OCI-LY7 (cell line): ENCODE measurements around the gene FBP1. TPM values are rescaled to one million over a fixed set of nuclear protein-coding genes. Genes with fewer than 3 reads are reported as not detected.
A peak's percentile ranks its signal among the peaks of the same experiment; 100 is the strongest.

Experiments
- BruUV-seq: library from RNA; stranded (reverse); fragments of 400-500 nt; replicated peaks from 2 replicates; lab custom pipeline; 2021; lab: Mats Ljungman, UMichigan
- CTCF ChIA-PET: fragments of 300-600 bp; sonication (Branson Sonifier 250); formaldehyde crosslinking; loops from one replicate; lab custom pipeline; 2022; ENCODE audit warnings: antibody characterized with exemption; ENCODE audit not compliant: unreplicated experiment; lab: Charles Lee
- POLR2A ChIA-PET: fragments of 300-600 bp; sonication (Branson Sonifier 250); formaldehyde crosslinking; loops from one replicate; lab custom pipeline; 2022; ENCODE audit warnings: antibody characterized with exemption; lab: Charles Lee
- DNase-seq: peaks from one replicate; pipeline ENCODE4 v3.0.0-alpha.2; 2015; ENCODE audit warnings: low spot score
- H2AFZ ChIP-seq: fragments of 200-600 bp; sonication (generic), shearing (Covaris generic); 2 replicates; pipeline ENCODE4 v1.6.1; 2014; ENCODE audit warnings: mild to moderate bottlenecking, antibody characterized with exemption, low read length, moderate library complexity
- H3K27ac ChIP-seq: fragments of 200-600 bp; sonication (generic); 2 replicates; pipeline ENCODE4 v1.5.1; 2014; ENCODE audit warnings: mixed run types, low read depth, mild to moderate bottlenecking, moderate library complexity, low read length, inconsistent platforms; ENCODE audit not compliant: poor library complexity, severe bottlenecking
- H3K36me3 ChIP-seq: fragments of 200-600 bp; sonication (generic); 2 replicates; pipeline ENCODE4 v1.6.1; 2014; ENCODE audit warnings: mild to moderate bottlenecking, antibody characterized with exemption, low read length, moderate library complexity, mixed read lengths; ENCODE audit not compliant: insufficient read depth
- H3K4me1 ChIP-seq: fragments of 200-600 bp; sonication (generic); 2 replicates; pipeline ENCODE4 v1.5.1; 2014; ENCODE audit warnings: mild to moderate bottlenecking, low read length; ENCODE audit not compliant: insufficient read depth, poor library complexity, severe bottlenecking
- H3K4me2 ChIP-seq: fragments of 200-600 bp; sonication (generic); 2 replicates; pipeline ENCODE4 v1.6.1; 2014; ENCODE audit warnings: mild to moderate bottlenecking, low read length
- H3K4me3 ChIP-seq: fragments of 200-600 bp; sonication (generic); 2 replicates; pipeline ENCODE4 v1.5.1; 2014; ENCODE audit warnings: mild to moderate bottlenecking, low read depth, low read length; ENCODE audit not compliant: poor library complexity, severe bottlenecking
- H3K79me2 ChIP-seq: fragments of 200-600 bp; sonication (generic); 2 replicates; pipeline ENCODE4 v1.6.1; 2016; ENCODE audit warnings: low read depth, mild to moderate bottlenecking, low read length, moderate library complexity, mixed read lengths; ENCODE audit not compliant: insufficient read depth
- H3K9me2 ChIP-seq: fragments of 200-600 bp; sonication (generic); 2 replicates; pipeline ENCODE4 v1.6.1; 2016; ENCODE audit warnings: mild to moderate bottlenecking, low read length, mixed read lengths; ENCODE audit not compliant: insufficient read depth
- H3K9me3 ChIP-seq: fragments of 200-600 bp; sonication (generic); 2 replicates; pipeline ENCODE4 v1.6.1; 2014; ENCODE audit warnings: mild to moderate bottlenecking, mixed run types, low read length, mixed read lengths
- H4K20me1 ChIP-seq: fragments of 200-600 bp; sonication (generic); 2 replicates; pipeline ENCODE4 v1.6.1; 2014; ENCODE audit warnings: mild to moderate bottlenecking, antibody characterized with exemption, low read length, moderate library complexity, mixed read lengths; ENCODE audit not compliant: insufficient read depth
- CTCF ChIP-seq: fragments of 200-600 bp; sonication (generic); conservative IDR thresholded peaks from 2 replicates; pipeline ENCODE4 v1.5.1; 2014; ENCODE audit warnings: mild to moderate bottlenecking, antibody characterized with exemption, low read length, moderate library complexity, mixed read lengths
- EZH2phosphoT487 ChIP-seq: fragments of 200-600 bp; sonication (generic); IDR thresholded peaks from 2 replicates; pipeline ENCODE4 v1.6.1; 2018; ENCODE audit warnings: low read depth, borderline replicate concordance, mild to moderate bottlenecking, mixed run types, antibody characterized with exemption, low read length, moderate library complexity, mixed read lengths
- intact Hi-C: fragments of 100-400 bp; cut with micrococcal nuclease; formaldehyde crosslinking; loops from one replicate; pipeline ENCODE4 v1.10.0; 2022; ENCODE audit not compliant: unreplicated experiment
- total RNA-seq, 2 experiments: library from RNA; depleted of rRNA in 1 of 2; stranded (reverse); fragments of >200 nt in 1 of 2; shearing (Covaris generic) in 1 of 2; gene quantifications; 2 replicates each; pipeline ENCODE4 v1.2.3, GENCODE V29; 2014 to 2022

Gene FBP1
- total RNA-seq, 2 experiments from 2014 or later, result 63.9 to 79.1 TPM

GRCh38 chr9:94655739-94656138 is 16.4 kb upstream of the FBP1 start:
- no peaks in the 10 kb centered on the region for H3K36me3 ChIP-seq
- no peaks in the 10 kb centered on the region for H3K9me2 ChIP-seq
- DNase-seq, result peak; percentile 26
- peaks cover 26% of the 10 kb centered on the region for H3K4me1 ChIP-seq
- ChIA-PET CTCF (no interaction called here), POLR2A (interaction anchor here (0.7 to 3.0 kb wide), 6 partner anchors 11 to 1490 kb away, joined by 3 to 8 read pairs (median 3); partner anchors contain the start of gene AOPEP)
- H3K4me3 ChIP-seq, result peak overlapping the region; percentile 62
- H3K9me3 ChIP-seq, result no peaks in the 10 kb centered on the region
- intact Hi-C loops, result no loop called here
- no peaks in the 10 kb centered on the region for H4K20me1 ChIP-seq
- TSS peak; percentile 100 for BruUV-seq
- H3K4me2 ChIP-seq, result peak overlapping the region; percentile 86
- H3K27ac ChIP-seq, result peak overlapping the region; percentile 58
- H3K79me2 ChIP-seq, result no peaks in the 10 kb centered on the region
- H2AFZ ChIP-seq, result peak overlapping the region; percentile 93
- TF ChIP-seq EZH2phosphoT487, result no peak
- TF ChIP-seq CTCF, result no peak; the same call in 1 of the 2 replicates

- no peak overlapping the region for H3K4me2 ChIP-seq
- ChIA-PET POLR2A (no interaction called here), CTCF (no interaction called here)
- no peak overlapping the region for H3K4me3 ChIP-seq
- no TSS peak for BruUV-seq
- H3K27ac ChIP-seq, result no peak overlapping the region
- intact Hi-C loops, result no loop called here
- peaks cover 26% of the 10 kb centered on the region for H3K4me1 ChIP-seq
- no peak for DNase-seq
- no peaks in the 10 kb centered on the region for H3K79me2 ChIP-seq
- TF ChIP-seq CTCF (no peak), EZH2phosphoT487 (no peak)
- H3K36me3 ChIP-seq, result no peaks in the 10 kb centered on the region
- H4K20me1 ChIP-seq, result no peaks in the 10 kb centered on the region
- H3K9me2 ChIP-seq, result no peaks in the 10 kb centered on the region
- H2AFZ ChIP-seq, result no peak overlapping the region
- no peaks in the 10 kb centered on the region for H3K9me3 ChIP-seq
Observed at GRCh38 chr9:94654165-94654894, 15.0 kb upstream of the FBP1 start.

- intact Hi-C loops, result no loop called here
- CTCF ChIA-PET, result no interaction called here
Observed at GRCh38 chr9:94650949-94651348, 11.6 kb upstream of the FBP1 start.

More at GRCh38 chr9:94650949-94651348, 11.6 kb upstream of the FBP1 start:
- BruUV-seq, result no TSS peak
- no peak for TF ChIP-seq EZH2phosphoT487
- TF ChIP-seq CTCF, result no peak
- H3K36me3 ChIP-seq, result no peaks in the 10 kb centered on the region
- no peak overlapping the region for H3K4me2 ChIP-seq
- H4K20me1 ChIP-seq, result no peaks in the 10 kb centered on the region
- H3K79me2 ChIP-seq, result no peaks in the 10 kb centered on the region
- no peak overlapping the region for H2AFZ ChIP-seq
- no peaks in the 10 kb centered on the region for H3K9me2 ChIP-seq
- POLR2A ChIA-PET, result no interaction called here
- H3K9me3 ChIP-seq, result no peaks in the 10 kb centered on the region
- no peak overlapping the region for H3K27ac ChIP-seq
- DNase-seq, result no peak
- H3K4me3 ChIP-seq, result no peak overlapping the region
- H3K4me1 ChIP-seq, result peaks cover 9% of the 10 kb centered on the region
